H1 (cell line): Measurements from ENCODE around the gene NUDT2. TPM values are rescaled to one million over a fixed set of nuclear protein-coding genes. Genes with fewer than 3 reads are reported as not detected.
"Not testable (repeated sequence)": the region's sequence is repeated elsewhere in the genome, so short reads cannot be mapped to it uniquely, and the experiment has no call there.

Experiments
- CTCF ChIA-PET: fragments of 300-600 bp; sonication (Branson Sonifier 250); formaldehyde crosslinking; loops from one replicate; lab custom pipeline; 2021; ENCODE audit not compliant: partially characterized antibody; lab: Charles Lee
- POLR2A ChIA-PET: fragments of 300-600 bp; sonication (Branson Sonifier 250); formaldehyde crosslinking; loops from one replicate; lab custom pipeline; 2021; ENCODE audit warnings: inconsistent platforms; ENCODE audit not compliant: partially characterized antibody; lab: Charles Lee
- DNase-seq, 2 experiments: peaks; one replicate each; pipeline versions ENCODE4 v3.0.0 to v3.0.0-alpha.2; 2010 to 2022; ENCODE audit warnings: low spot score in 2 of 2, low read depth in 1 of 2, mixed read lengths in 1 of 2
- FAIRE-seq: peaks from 2 replicates; lab custom pipeline; 2011; peaks lifted over from hg19 to GRCh38; lab: Jason Lieb, UNC
- H2AFZ ChIP-seq: 2 replicates; pipeline ENCODE4 v1.8.1; 2012; ENCODE audit warnings: low read length, inconsistent platforms
- H2AK5ac ChIP-seq: 2 replicates; pipeline ENCODE4 v1.6.1; 2013; ENCODE audit warnings: low read depth, low read length
- H2BK120ac ChIP-seq: replicated peaks from 2 replicates; pipeline ENCODE3; 2013; ENCODE audit warnings: low read depth, low read length, inconsistent platforms
- H2BK12ac ChIP-seq: 2 replicates; pipeline ENCODE4 v1.6.1; 2013; ENCODE audit warnings: low read depth, low read length
- H2BK15ac ChIP-seq: 2 replicates; pipeline ENCODE4 v1.6.1; 2013; ENCODE audit warnings: low read length
- H2BK20ac ChIP-seq: 2 replicates; pipeline ENCODE4 v1.6.1; 2013; ENCODE audit warnings: low read length
- H2BK5ac ChIP-seq: 2 replicates; pipeline ENCODE4 v1.6.1; 2013; ENCODE audit warnings: low read depth, low read length
- H3K14ac ChIP-seq: 2 replicates; pipeline ENCODE4 v1.6.1; 2013; ENCODE audit warnings: inconsistent platforms; ENCODE audit not compliant: insufficient read length
- H3K18ac ChIP-seq: 2 replicates; pipeline ENCODE4 v1.6.1; 2013; ENCODE audit warnings: low read length; ENCODE audit errors: extremely low read depth
- H3K23ac ChIP-seq: 2 replicates; pipeline ENCODE4 v1.6.1; 2013; ENCODE audit warnings: inconsistent platforms; ENCODE audit not compliant: insufficient read length
- H3K23me2 ChIP-seq: 2 replicates; pipeline ENCODE4 v1.6.1; 2013; ENCODE audit warnings: low read depth, low read length
- H3K27ac ChIP-seq: 2 replicates; pipeline ENCODE4 v1.6.1; 2011; ENCODE audit warnings: low read depth, low read length, inconsistent platforms
- H3K27me3 ChIP-seq, 4 experiments: replicated peaks in 1 of 4; 1 replicate in 1 of 4; 2 replicates in 3 of 4; pipeline versions ENCODE4 v1.6.1 to v1.8.1; 2011 to 2013; ENCODE audit warnings: low read length in 3 of 4, mild to moderate bottlenecking in 3 of 4, inconsistent platforms in 2 of 4, mixed read lengths in 2 of 4, moderate library complexity in 1 of 4; ENCODE audit not compliant: control insufficient read depth in 3 of 4, insufficient read depth in 3 of 4; ENCODE audit errors: extremely low read depth in 1 of 4
- H3K36me3 ChIP-seq, 4 experiments: 2 replicates each; pipeline versions ENCODE4 v1.6.1 to v1.8.1; 2011 to 2013; ENCODE audit warnings: mild to moderate bottlenecking in 4 of 4, low read length in 3 of 4, moderate library complexity in 2 of 4, control low read depth in 1 of 4, inconsistent platforms in 1 of 4; ENCODE audit not compliant: insufficient read depth in 4 of 4, control insufficient read depth in 2 of 4
- H3K4ac ChIP-seq: replicated peaks from 2 replicates; pipeline ENCODE3; 2013; ENCODE audit warnings: low read length, low read depth, mixed read lengths, inconsistent platforms; ENCODE audit not compliant: insufficient read length
- H3K4me1 ChIP-seq, 4 experiments: replicated peaks in 1 of 4; 1 replicate in 1 of 4; 2 replicates in 3 of 4; pipeline versions ENCODE4 v1.6.1 to v1.8.1; 2011 to 2013; ENCODE audit warnings: low read length in 3 of 4, inconsistent platforms in 2 of 4, mixed read lengths in 1 of 4; ENCODE audit not compliant: insufficient read depth in 4 of 4, control insufficient read depth in 3 of 4
- H3K4me2 ChIP-seq, 2 experiments: 2 replicates each; pipeline versions ENCODE4 v1.6.1 to v1.8.1; 2011 to 2013; ENCODE audit warnings: low read depth in 2 of 2, low read length in 2 of 2, control low read depth in 1 of 2, inconsistent platforms in 1 of 2, mild to moderate bottlenecking in 1 of 2; ENCODE audit not compliant: insufficient read depth in 1 of 2
- H3K4me3 ChIP-seq, 4 experiments: fragments of 200-600, 300-600 bp in 1 of 4; sonication (generic), shearing (Covaris generic), sonication (Bioruptor Twin) in 1 of 4; 2 replicates each; pipeline versions ENCODE4 v1.5.1 to v1.8.1; 2011 to 2016; ENCODE audit warnings: low read length in 4 of 4, low read depth in 3 of 4, control low read depth in 2 of 4, inconsistent platforms in 2 of 4, mild to moderate bottlenecking in 2 of 4, mixed read lengths in 1 of 4, moderate library complexity in 1 of 4; ENCODE audit not compliant: insufficient read depth in 2 of 4; ENCODE audit errors: extremely low read depth in 1 of 4
- H3K56ac ChIP-seq: replicated peaks from 2 replicates; pipeline ENCODE3; 2013; ENCODE audit warnings: low read depth, mild to moderate bottlenecking, mixed read lengths, low read length, inconsistent platforms; ENCODE audit not compliant: insufficient read length
- H3K79me1 ChIP-seq: 2 replicates; pipeline ENCODE4 v1.6.1; 2013; ENCODE audit warnings: low read depth, low read length, control low read depth
- H3K79me2 ChIP-seq, 2 experiments: 2 replicates each; pipeline versions ENCODE4 v1.6.1 to v1.8.1; 2012 to 2013; ENCODE audit warnings: low read length in 2 of 2, mild to moderate bottlenecking in 2 of 2, inconsistent platforms in 1 of 2; ENCODE audit not compliant: insufficient read depth in 2 of 2, control insufficient read depth in 1 of 2
- H3K9ac ChIP-seq, 4 experiments: replicated peaks in 1 of 4; 1 replicate in 1 of 4; 2 replicates in 3 of 4; pipeline versions ENCODE4 v1.6.1 to v1.8.1; 2011 to 2013; ENCODE audit warnings: low read depth in 3 of 4, low read length in 3 of 4, control low read depth in 2 of 4, mild to moderate bottlenecking in 2 of 4, moderate library complexity in 2 of 4, inconsistent platforms in 1 of 4; ENCODE audit errors: extremely low read depth in 1 of 4
- H3K9me3 ChIP-seq, 2 experiments: 2 replicates each; pipeline versions ENCODE4 v1.6.1 to v1.8.1; 2012 to 2013; ENCODE audit warnings: mild to moderate bottlenecking in 2 of 2, moderate library complexity in 2 of 2, control low read depth in 1 of 2, inconsistent platforms in 1 of 2, low read depth in 1 of 2, low read length in 1 of 2, mixed read lengths in 1 of 2; ENCODE audit not compliant: insufficient read depth in 2 of 2
- H4K20me1 ChIP-seq, 2 experiments: replicated peaks in 1 of 2; 2 replicates each; pipeline versions ENCODE3 to v1.8.1; 2011 to 2013; ENCODE audit warnings: inconsistent platforms in 2 of 2, low read length in 2 of 2, mild to moderate bottlenecking in 1 of 2; ENCODE audit not compliant: insufficient read depth in 2 of 2, control insufficient read depth in 1 of 2
- H4K5ac ChIP-seq: 2 replicates; pipeline ENCODE4 v1.6.1; 2013; ENCODE audit warnings: low read length, low read depth, mixed read lengths, inconsistent platforms; ENCODE audit not compliant: insufficient read length
- H4K8ac ChIP-seq: 2 replicates; pipeline ENCODE4 v1.8.0; 2013; ENCODE audit warnings: mild to moderate bottlenecking, moderate library complexity, low read length, inconsistent platforms; ENCODE audit not compliant: insufficient read depth; ENCODE audit errors: extremely low read depth
- H4K91ac ChIP-seq: replicated peaks from 2 replicates; pipeline ENCODE3; 2013; ENCODE audit warnings: low read length, mixed read lengths, inconsistent platforms; ENCODE audit not compliant: insufficient read length
- WGBS, 2 experiments: shearing (Covaris generic) in 1 of 2; methylation state at CpG; one replicate each; pipeline versions ENCODE4 v1.1.6 to v1.1.7; 2013 to 2015; ENCODE audit warnings: low lambda C conversion rate in 2 of 2, mixed read lengths in 2 of 2, inconsistent platforms in 1 of 2, low coverage in 1 of 2, missing lambda C conversion rate in 1 of 2; ENCODE audit not compliant: insufficient replicate concordance in 2 of 2, insufficient coverage in 1 of 2, insufficient read length in 1 of 2; ENCODE audit errors: extremely low coverage in 1 of 2, missing lambda C conversion rate in 1 of 2; 5-methylcytosine and 5-hydroxymethylcytosine counted together
- polyA plus RNA-seq, 7 experiments: library from polyadenylated mRNA; depleted of rRNA in 3 of 7; stranded (reverse) in 5 of 7; unstranded in 2 of 7; fragments of >200 nt in 5 of 7; fragments of 200-250 nt in 2 of 7; gene quantifications; 1 replicate in 5 of 7; 2 replicates in 1 of 7; 4 replicates in 1 of 7; pipeline versions ENCODE4 v1.2.1 to v1.2.3, GENCODE V29; 2011 to 2013; ENCODE audit warnings: missing spikeins in 2 of 7, mixed read lengths in 2 of 7
- total RNA-seq: library from RNA; stranded (reverse); fragmentation: NEBNext Ultra II Directional; extraction: Animal tissue kit (Norgen Biotek cat#: 25700); gene quantifications from 2 replicates; pipeline ENCODE4 v1.2.1, GENCODE V29; 2021

Gene NUDT2
- total and polyA plus RNA-seq, 2 of the 8 experiments (the other 6 are each of a cell fraction or from before 2014, with no cell fraction given): 16.7 to 23.7 TPM

GRCh38 chr9:34352957-34353356, 23.6 kb downstream of the NUDT2 start:
- H3K9me3 ChIP-seq, H3K4me2 ChIP-seq, H2AFZ ChIP-seq, DNase-seq, H3K27me3 ChIP-seq, H4K5ac ChIP-seq, H2BK120ac ChIP-seq, H4K20me1 ChIP-seq, H2BK5ac ChIP-seq, H3K18ac ChIP-seq, H4K8ac ChIP-seq, H3K23ac ChIP-seq, H3K9ac ChIP-seq, H3K56ac ChIP-seq, H3K79me1 ChIP-seq, H3K14ac ChIP-seq, H3K4me3 ChIP-seq, H3K4me1 ChIP-seq, H2BK20ac ChIP-seq, H2BK12ac ChIP-seq, H3K27ac ChIP-seq, FAIRE-seq, H3K79me2 ChIP-seq, H2AK5ac ChIP-seq, POLR2A ChIA-PET, H3K4ac ChIP-seq, H3K23me2 ChIP-seq, H3K36me3 ChIP-seq, H4K91ac ChIP-seq, H2BK15ac ChIP-seq: not testable (repeated sequence)
- CTCF ChIA-PET: interaction anchor here (0.6 to 2.0 kb wide), 3 partner anchors 11 to 20 kb away, joined by 3 to 6 read pairs (median 3); no protein-coding TSS in a partner anchor
- WGBS, 2 experiments: 100% methylated on average over 1 of the region's 1 CpG; no CpG with 5 or more reads in 1 of the 2 experiments
